Stromal cell of bone marrow (primary cell): ENCODE results near the gene MYH16.
"Not testable (repeated sequence)": the region's sequence is repeated elsewhere in the genome, so short reads cannot be mapped to it uniquely, and the experiment has no call there.

Experiments used
- DNase-seq: peaks from one replicate; pipeline ENCODE4 v3.0.0-alpha.2; 2012; ENCODE audit warnings: low read depth

Gene MYH16

DNA sequence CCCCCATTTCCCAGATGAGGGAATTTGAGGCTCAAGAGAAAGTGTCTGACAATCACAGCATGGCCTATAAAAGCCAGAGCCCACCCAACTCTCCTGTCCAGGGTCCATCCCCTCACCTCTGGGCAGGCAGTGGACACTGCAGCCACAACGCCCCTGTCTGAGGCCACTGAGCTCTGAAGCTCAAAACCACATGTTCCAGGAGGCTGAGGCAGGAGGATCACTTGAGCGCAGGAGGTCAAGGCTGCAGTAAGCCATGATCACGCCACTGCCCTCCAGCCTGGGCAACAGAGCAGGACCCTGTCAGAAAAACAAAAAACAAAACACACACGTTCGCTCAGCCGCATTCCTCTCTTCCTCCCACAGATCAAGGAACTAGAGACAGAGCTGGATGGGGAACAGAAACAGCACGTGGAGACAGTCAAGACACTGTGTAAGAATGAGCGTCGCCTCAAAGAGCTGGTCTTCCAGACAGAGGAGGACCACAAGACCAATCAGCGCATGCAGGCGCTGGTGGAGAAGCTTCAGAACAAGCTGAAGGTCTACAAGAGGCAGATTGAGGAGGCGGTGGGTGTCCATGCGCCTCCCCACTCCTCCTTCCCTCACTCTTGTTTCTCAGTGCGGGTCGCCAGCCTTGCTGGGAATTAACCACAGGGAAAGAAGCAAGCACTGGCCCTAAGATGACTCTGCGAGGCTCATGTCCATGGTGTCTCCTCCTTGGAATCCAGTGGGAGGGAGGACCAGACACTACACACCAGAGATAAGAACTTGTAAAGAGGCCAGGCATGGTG lies 33.0 kb downstream of the MYH16 start:
- DNase-seq: no peak

- no peak for DNase-seq
Measured at GRCh38 chr7:99308461-99309074, 35.9 kb downstream of the MYH16 start.

DNA sequence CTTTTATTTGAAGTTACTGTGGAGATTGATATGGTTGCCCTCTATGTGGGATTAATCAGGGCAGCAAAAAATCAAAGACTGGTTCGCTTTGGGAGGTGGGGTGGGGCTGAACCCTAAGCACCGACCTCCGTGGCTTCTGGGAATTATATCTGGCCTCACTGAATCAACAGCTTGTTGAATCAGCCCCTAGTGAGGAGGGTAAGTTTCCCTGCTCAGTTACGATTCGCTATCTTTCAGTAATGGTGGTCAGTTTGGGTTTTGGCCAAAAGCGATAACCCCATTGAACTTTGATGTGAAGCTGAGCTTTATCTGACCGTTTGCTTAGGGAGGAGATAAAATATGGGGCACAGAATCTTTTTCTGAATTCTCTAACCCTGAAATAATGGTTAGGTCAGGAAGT lies 36.5 kb downstream of the MYH16 start:
- no peak for DNase-seq

DNA sequence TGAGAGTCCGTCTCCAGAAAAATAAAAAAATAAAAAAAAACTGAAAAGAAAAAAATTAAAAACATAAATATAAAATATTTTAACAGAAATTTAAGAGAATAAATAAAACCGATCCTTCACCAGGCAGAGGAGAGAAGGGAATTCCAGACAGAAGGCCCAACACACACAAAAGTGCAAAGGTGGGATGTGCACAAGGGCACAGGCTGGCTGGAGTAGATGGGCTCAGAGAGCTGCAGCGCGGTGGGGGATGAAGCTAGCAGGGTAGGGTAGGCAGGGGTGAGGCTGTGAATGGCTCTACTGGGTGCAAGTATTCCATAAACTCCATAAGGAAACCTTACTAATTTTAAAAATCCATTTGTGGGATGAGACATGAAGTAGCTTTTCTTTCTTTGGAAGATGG lies 37.4 kb downstream of the MYH16 start:
- DNase-seq: no peak

- no peak for DNase-seq
Measured at GRCh38 chr7:99311702-99312101, 39.1 kb downstream of the MYH16 start.

GRCh38 chr7:99312316-99313203 lies 39.9 kb downstream of the MYH16 start:
- peak; percentile 43 for DNase-seq

GRCh38 chr7:99313204-99313573 lies 40.5 kb downstream of the MYH16 start:
- DNase-seq: no peak

- no peak for DNase-seq
Measured at GRCh38 chr7:99314504-99314903, 41.9 kb downstream of the MYH16 start.

- DNase-seq: no peak
Measured at GRCh38 chr7:99320371-99320770, 47.7 kb downstream of the MYH16 start.

GRCh38 chr7:99322659-99323058 lies 50.0 kb downstream of the MYH16 start:
- not testable (repeated sequence) for DNase-seq

DNA sequence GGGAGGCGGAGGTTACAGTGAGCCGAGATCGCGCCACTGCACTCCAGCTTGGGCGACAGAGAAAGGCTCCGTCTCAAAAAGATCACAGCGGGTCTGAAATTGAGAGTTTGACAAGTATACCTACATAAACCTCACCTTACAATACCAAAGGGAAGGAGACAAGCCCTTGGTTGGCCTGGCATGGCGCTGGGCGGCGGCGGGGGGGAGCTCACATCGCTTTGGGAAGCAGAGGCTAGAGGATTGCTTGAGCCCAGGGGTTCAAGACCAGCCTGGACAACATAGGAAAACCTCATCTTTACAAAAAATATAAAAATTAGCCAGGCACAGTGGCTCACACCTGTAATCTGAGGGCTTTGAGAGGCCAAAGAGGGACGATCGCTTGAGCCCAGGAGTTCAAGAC lies 51.9 kb downstream of the MYH16 start:
- DNase-seq: no peak

DNA sequence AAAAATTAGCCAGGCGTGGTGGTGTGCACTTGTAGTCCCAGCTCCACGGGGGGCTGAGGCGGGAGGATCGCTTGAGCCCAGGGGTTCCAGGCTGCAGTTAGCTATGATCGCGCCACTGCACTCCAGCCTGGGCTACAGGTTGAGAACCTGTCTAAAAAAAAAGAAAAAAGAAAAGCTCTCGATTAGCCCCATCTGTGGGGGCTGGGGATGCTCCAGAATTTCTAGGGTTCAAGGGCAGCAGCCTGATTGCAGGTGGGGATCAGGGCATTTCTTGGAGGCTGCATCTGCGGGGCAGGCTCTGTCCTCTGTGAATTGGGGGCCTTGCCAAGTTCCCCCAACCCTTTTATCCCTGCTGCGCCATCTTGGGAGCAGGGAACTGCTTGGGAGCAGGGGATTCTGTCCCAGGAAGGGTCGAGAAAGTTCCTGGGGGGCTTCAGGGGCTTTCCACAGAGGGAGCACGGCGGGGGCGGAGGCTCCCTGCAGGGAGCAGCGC lies 52.4 kb downstream of the MYH16 start:
- no peak for DNase-seq

GRCh38 chr7:99325592-99326407 lies 53.2 kb downstream of the MYH16 start, which contains the start of gene ARPC1A:
Gene ARPC1A, plus strand, starts transcription at chr7:99325898. Its CDS starts 7,456 bp downstream, at chr7:99333354.
- peak; percentile 83 for DNase-seq

GRCh38 chr7:99326408-99326782 lies 53.8 kb downstream of the MYH16 start:
- DNase-seq: no peak

GRCh38 chr7:99330314-99330961 lies 57.8 kb downstream of the MYH16 start:
- DNase-seq: peak; percentile 77

DNA sequence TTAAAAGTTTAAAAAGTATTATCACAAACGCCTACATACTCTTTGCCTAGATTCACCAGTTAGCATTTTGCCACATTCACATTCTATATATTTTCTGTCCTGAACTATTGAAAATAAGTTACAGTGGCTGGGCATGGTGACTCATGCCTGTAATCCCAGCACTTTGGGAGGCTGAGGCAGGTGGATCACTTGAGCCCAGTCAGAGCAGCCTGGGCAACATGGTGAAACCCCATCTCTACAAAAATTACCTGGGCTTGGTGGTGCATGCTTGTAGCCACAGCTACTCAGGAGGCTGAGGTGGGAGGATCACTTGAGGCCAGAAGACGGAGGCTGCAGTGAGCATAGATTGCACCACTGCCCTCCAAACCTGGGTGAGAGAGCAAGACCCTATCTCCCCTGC lies 58.4 kb downstream of the MYH16 start:
- no peak for DNase-seq

GRCh38 chr7:99339595-99339994 lies 67.0 kb downstream of the MYH16 start:
- no peak for DNase-seq

DNA sequence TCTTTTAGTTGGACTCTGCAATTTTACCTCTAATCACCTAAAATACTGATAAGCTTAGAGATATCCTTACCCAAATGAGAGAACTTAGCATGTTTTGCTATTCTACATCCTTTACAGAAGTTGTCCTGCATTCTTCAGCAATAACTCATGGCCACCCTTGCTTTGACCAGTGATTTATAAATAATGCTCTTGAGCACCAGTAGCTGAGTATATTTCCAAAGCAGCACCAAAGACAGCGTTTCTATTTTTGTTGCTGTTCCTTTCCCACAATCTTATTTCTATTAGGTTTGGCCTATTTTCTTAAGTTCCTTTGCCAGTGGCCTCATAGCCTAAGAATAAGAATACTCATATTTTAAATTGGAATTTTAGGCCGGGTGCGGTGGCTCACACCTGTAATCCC lies 68.0 kb downstream of the MYH16 start:
- no peak for DNase-seq

- DNase-seq: no peak
Measured at GRCh38 chr7:99344061-99344647, 71.5 kb downstream of the MYH16 start.

GRCh38 chr7:99350641-99351040 lies 78.0 kb downstream of the MYH16 start:
- DNase-seq: not testable (repeated sequence)

DNA sequence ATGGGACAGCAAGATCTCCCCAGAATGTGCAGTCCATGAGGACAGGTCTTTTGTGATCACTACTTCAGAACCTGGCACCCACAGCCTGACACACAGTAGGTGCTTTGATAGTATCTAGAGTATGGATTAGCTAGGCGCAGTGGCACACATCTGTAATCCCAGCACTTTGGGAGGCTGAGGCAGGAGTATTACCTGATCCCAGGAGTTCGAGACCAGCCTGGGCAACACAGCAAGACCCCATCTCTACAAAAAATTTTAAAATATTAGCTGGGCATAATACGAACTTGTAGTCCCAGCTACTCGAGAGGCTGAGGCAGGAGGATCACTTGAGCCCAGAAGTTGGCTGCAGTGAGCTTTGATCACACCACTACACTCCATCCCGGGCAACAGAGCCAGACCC lies 79.6 kb downstream of the MYH16 start:
- no peak for DNase-seq
